Mucosa of stomach (tissue), 1 donor: ENCODE measurements around the gene FBLL1.
"Not testable (repeated sequence)": the region's sequence is repeated elsewhere in the genome, so short reads cannot be mapped to it uniquely, and the experiment has no call there.

Source experiments
- H3K27me3 ChIP-seq: one replicate; pipeline ENCODE4 v1.7.0; 2013; ENCODE audit warnings: mild to moderate bottlenecking, low read length; ENCODE audit not compliant: control insufficient read depth, insufficient read depth
- H3K36me3 ChIP-seq: one replicate; pipeline ENCODE4 v1.7.0; 2013; ENCODE audit warnings: low read length; ENCODE audit not compliant: control insufficient read depth, insufficient read depth
- H3K4me1 ChIP-seq: one replicate; pipeline ENCODE4 v1.7.0; 2013; ENCODE audit warnings: mild to moderate bottlenecking, low read length; ENCODE audit not compliant: control insufficient read depth, insufficient read depth
- H3K4me3 ChIP-seq: one replicate; pipeline ENCODE4 v1.7.0; 2013; ENCODE audit warnings: low read length
- H3K9ac ChIP-seq: one replicate; pipeline ENCODE4 v1.7.0; 2013; ENCODE audit warnings: mild to moderate bottlenecking, low read length, moderate library complexity
- H3K9me3 ChIP-seq: one replicate; pipeline ENCODE4 v1.7.0; 2013; ENCODE audit warnings: mild to moderate bottlenecking, low read length, moderate library complexity; ENCODE audit not compliant: control insufficient read depth
- donor health status: Pancreatic carcinoma.

Gene FBLL1

GRCh38 chr5:168529374-168530234 is 499 bp downstream of the FBLL1 start:
- no peak overlapping the region for H3K9ac ChIP-seq
- peaks cover 38% of the 10 kb centered on the region for H3K27me3 ChIP-seq
- no peak overlapping the region for H3K4me3 ChIP-seq
- H3K4me1 ChIP-seq, result peaks cover 3% of the 10 kb centered on the region
- no peaks in the 10 kb centered on the region for H3K9me3 ChIP-seq
- no peaks in the 10 kb centered on the region for H3K36me3 ChIP-seq

GRCh38 chr5:168530621-168531150 is 1.6 kb downstream of the FBLL1 start:
- Histone ChIP-seq H3K36me3 (no peaks in the 10 kb centered on the region), H3K4me3 (no peak overlapping the region), H3K9me3 (no peaks in the 10 kb centered on the region), H3K4me1 (peaks cover 3% of the 10 kb centered on the region), H3K27me3 (peaks cover 38% of the 10 kb centered on the region), H3K9ac (no peak overlapping the region)

- peaks cover 3% of the 10 kb centered on the region for H3K4me1 ChIP-seq
- no peaks in the 10 kb centered on the region for H3K9me3 ChIP-seq
- H3K27me3 ChIP-seq, result peaks cover 38% of the 10 kb centered on the region
- H3K36me3 ChIP-seq, result no peaks in the 10 kb centered on the region
- no peak overlapping the region for H3K4me3 ChIP-seq
- no peak overlapping the region for H3K9ac ChIP-seq
Measured at GRCh38 chr5:168531191-168531590, 2.1 kb downstream of the FBLL1 start.

- H3K4me1 ChIP-seq, result peaks cover 3% of the 10 kb centered on the region
- H3K4me3 ChIP-seq, result no peak overlapping the region
- no peaks in the 10 kb centered on the region for H3K9me3 ChIP-seq
- no peaks in the 10 kb centered on the region for H3K36me3 ChIP-seq
- H3K9ac ChIP-seq, result no peak overlapping the region
- H3K27me3 ChIP-seq, result peaks cover 38% of the 10 kb centered on the region
Measured at GRCh38 chr5:168531987-168532864, 3.1 kb downstream of the FBLL1 start.

- H3K27me3 ChIP-seq, result peaks cover 24% of the 10 kb centered on the region
- H3K9me3 ChIP-seq, H3K36me3 ChIP-seq, H3K9ac ChIP-seq, H3K4me3 ChIP-seq, H3K4me1 ChIP-seq: not testable (repeated sequence)
Measured at GRCh38 chr5:168534351-168534750, 5.2 kb downstream of the FBLL1 start.

GRCh38 chr5:168537176-168537575 is 8.1 kb downstream of the FBLL1 start:
- Histone ChIP-seq H3K4me3 (no peak overlapping the region), H3K4me1 (no peaks in the 10 kb centered on the region), H3K9me3 (no peaks in the 10 kb centered on the region), H3K9ac (no peak overlapping the region), H3K27me3 (peaks cover 1% of the 10 kb centered on the region), H3K36me3 (no peaks in the 10 kb centered on the region)

GRCh38 chr5:168549554-168549953 is 20.4 kb downstream of the FBLL1 start:
- no peak overlapping the region for H3K9ac ChIP-seq
- H3K4me3 ChIP-seq, result no peak overlapping the region
- H3K36me3 ChIP-seq, result no peaks in the 10 kb centered on the region
- no peaks in the 10 kb centered on the region for H3K27me3 ChIP-seq
- H3K9me3 ChIP-seq, result no peaks in the 10 kb centered on the region
- no peaks in the 10 kb centered on the region for H3K4me1 ChIP-seq

GRCh38 chr5:168550656-168551055 is 21.6 kb downstream of the FBLL1 start:
- Histone ChIP-seq H3K4me1 (no peaks in the 10 kb centered on the region), H3K36me3 (no peaks in the 10 kb centered on the region), H3K4me3 (no peak overlapping the region), H3K9me3 (no peaks in the 10 kb centered on the region), H3K9ac (no peak overlapping the region), H3K27me3 (no peaks in the 10 kb centered on the region)

- no peaks in the 10 kb centered on the region for H3K27me3 ChIP-seq
- H3K36me3 ChIP-seq, result peaks cover 8% of the 10 kb centered on the region
- no peaks in the 10 kb centered on the region for H3K9me3 ChIP-seq
- no peaks in the 10 kb centered on the region for H3K4me1 ChIP-seq
- H3K9ac ChIP-seq, result no peak overlapping the region
- H3K4me3 ChIP-seq, result no peak overlapping the region
Measured at GRCh38 chr5:168552146-168552545, 23.0 kb downstream of the FBLL1 start.

- H3K36me3 ChIP-seq, result peaks cover 14% of the 10 kb centered on the region
- H3K4me1 ChIP-seq, result no peaks in the 10 kb centered on the region
- H3K9ac ChIP-seq, result no peak overlapping the region
- H3K27me3 ChIP-seq, result no peaks in the 10 kb centered on the region
- no peak overlapping the region for H3K4me3 ChIP-seq
- no peaks in the 10 kb centered on the region for H3K9me3 ChIP-seq
Measured at GRCh38 chr5:168553377-168554130, 24.4 kb downstream of the FBLL1 start.

GRCh38 chr5:168557389-168557788 is 28.3 kb downstream of the FBLL1 start:
- no peaks in the 10 kb centered on the region for H3K27me3 ChIP-seq
- H3K9ac ChIP-seq, result no peak overlapping the region
- no peak overlapping the region for H3K4me3 ChIP-seq
- H3K9me3 ChIP-seq, result no peaks in the 10 kb centered on the region
- peaks cover 16% of the 10 kb centered on the region for H3K36me3 ChIP-seq
- H3K4me1 ChIP-seq, result no peaks in the 10 kb centered on the region
